ENCODE data around the gene SCFD1. TPM values are rescaled to one million over a fixed set of nuclear protein-coding genes. Genes with fewer than 3 reads are reported as not detected.

Gene SCFD1
- total RNA-seq, 1 donor from 2014 or later = 68.8 TPM

- no peak for DNase-seq (ENCODE audit: extremely low spot score, unreplicated experiment)
- no peaks in the 10 kb centered on the region for H3K9me3 Mint-ChIP-seq
- no peaks in the 10 kb centered on the region for H3K4me1 Mint-ChIP-seq (ENCODE audit: unreplicated experiment)
- H3K4me3 Mint-ChIP-seq = no peak overlapping the region
- no peaks in the 10 kb centered on the region for H3K36me3 Mint-ChIP-seq
- H3K27me3 Mint-ChIP-seq = no peaks in the 10 kb centered on the region
- TF ChIP-seq, protein P1, sequence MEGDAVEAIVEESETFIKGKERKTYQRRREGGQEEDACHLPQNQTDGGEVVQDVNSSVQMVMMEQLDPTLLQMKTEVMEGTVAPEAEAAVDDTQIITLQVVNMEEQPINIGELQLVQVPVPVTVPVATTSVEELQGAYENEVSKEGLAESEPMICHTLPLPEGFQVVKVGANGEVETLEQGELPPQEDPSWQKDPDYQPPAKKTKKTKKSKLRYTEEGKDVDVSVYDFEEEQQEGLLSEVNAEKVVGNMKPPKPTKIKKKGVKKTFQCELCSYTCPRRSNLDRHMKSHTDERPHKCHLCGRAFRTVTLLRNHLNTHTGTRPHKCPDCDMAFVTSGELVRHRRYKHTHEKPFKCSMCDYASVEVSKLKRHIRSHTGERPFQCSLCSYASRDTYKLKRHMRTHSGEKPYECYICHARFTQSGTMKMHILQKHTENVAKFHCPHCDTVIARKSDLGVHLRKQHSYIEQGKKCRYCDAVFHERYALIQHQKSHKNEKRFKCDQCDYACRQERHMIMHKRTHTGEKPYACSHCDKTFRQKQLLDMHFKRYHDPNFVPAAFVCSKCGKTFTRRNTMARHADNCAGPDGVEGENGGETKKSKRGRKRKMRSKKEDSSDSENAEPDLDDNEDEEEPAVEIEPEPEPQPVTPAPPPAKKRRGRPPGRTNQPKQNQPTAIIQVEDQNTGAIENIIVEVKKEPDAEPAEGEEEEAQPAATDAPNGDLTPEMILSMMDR (conservative IDR thresholded peaks at IDR 0.05) = no peak
- H3K27ac Mint-ChIP-seq = no peak overlapping the region
These were observed 129.7 kb downstream of the SCFD1 start for GRCh38 chr14:30751646-30752416.

DNA sequence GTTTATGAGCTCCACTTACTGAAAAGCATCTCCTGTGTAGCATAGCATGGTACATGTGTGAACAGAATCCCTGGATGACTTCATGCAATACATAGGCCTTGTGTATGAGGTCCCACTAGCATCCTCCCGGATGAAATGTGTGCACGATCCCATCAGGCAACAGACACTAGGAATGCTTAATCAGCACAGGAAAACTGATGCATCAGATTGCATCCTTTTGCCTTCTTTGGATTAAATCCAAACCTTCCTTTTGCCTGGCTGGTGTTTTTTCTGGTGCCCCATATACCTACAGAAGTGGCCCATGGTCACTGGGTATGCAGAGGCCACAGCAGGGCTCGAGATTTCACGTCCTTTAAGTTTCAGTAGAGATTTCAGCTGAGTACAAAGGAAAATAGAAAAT lies 131.3 kb downstream of the SCFD1 start:
- no peaks in the 10 kb centered on the region for H3K4me1 Mint-ChIP-seq (ENCODE audit: unreplicated experiment)

DNA sequence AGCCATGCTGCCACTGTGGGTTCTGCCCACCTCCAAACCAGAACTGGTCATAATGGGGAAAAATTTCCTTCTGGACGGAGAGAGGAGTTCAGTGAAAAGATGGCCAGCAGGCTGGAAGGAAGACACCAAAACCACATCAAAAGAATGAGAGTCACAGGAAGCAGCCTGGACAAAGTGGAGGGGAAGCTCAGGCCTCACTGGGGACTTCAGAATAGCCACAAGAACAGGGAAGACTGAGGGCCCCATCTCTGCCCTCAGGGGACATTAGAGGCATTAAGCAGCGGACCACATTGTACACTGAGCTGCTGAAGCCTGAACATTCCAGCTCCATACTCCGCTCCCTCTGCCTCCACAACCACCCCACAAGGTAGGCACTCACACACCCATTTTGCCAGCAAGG lies 132.7 kb downstream of the SCFD1 start:
- H3K27ac Mint-ChIP-seq = no peak overlapping the region
- TF ChIP-seq, protein P1 (conservative IDR thresholded peaks at IDR 0.05) = no peak
- no peaks in the 10 kb centered on the region for H3K4me1 Mint-ChIP-seq (ENCODE audit: unreplicated experiment)
- DNase-seq (ENCODE audit: extremely low spot score, unreplicated experiment) = no peak
- H3K9me3 Mint-ChIP-seq = no peaks in the 10 kb centered on the region
- no peaks in the 10 kb centered on the region for H3K27me3 Mint-ChIP-seq
- no peak overlapping the region for H3K4me3 Mint-ChIP-seq
- H3K36me3 Mint-ChIP-seq = no peaks in the 10 kb centered on the region

More for the DNA sequence above, 131.3 kb downstream of the SCFD1 start:
- DNase-seq (ENCODE audit: extremely low spot score, unreplicated experiment) = no peak
- TF ChIP-seq, protein P1 (conservative IDR thresholded peaks at IDR 0.05) = no peak
- H3K27me3 Mint-ChIP-seq = no peaks in the 10 kb centered on the region
- H3K36me3 Mint-ChIP-seq = no peaks in the 10 kb centered on the region
- H3K27ac Mint-ChIP-seq = no peak overlapping the region
- H3K9me3 Mint-ChIP-seq = no peaks in the 10 kb centered on the region
- no peak overlapping the region for H3K4me3 Mint-ChIP-seq

GRCh38 chr14:30756594-30756993 lies 134.5 kb downstream of the SCFD1 start:
- H3K4me3 Mint-ChIP-seq = no peak overlapping the region
- no peaks in the 10 kb centered on the region for H3K9me3 Mint-ChIP-seq
- DNase-seq (ENCODE audit: extremely low spot score, unreplicated experiment) = no peak
- H3K4me1 Mint-ChIP-seq (ENCODE audit: unreplicated experiment) = no peaks in the 10 kb centered on the region
- H3K27ac Mint-ChIP-seq = no peak overlapping the region
- TF ChIP-seq, protein P1 (conservative IDR thresholded peaks at IDR 0.05) = no peak
- no peaks in the 10 kb centered on the region for H3K27me3 Mint-ChIP-seq
- H3K36me3 Mint-ChIP-seq = no peaks in the 10 kb centered on the region

DNA sequence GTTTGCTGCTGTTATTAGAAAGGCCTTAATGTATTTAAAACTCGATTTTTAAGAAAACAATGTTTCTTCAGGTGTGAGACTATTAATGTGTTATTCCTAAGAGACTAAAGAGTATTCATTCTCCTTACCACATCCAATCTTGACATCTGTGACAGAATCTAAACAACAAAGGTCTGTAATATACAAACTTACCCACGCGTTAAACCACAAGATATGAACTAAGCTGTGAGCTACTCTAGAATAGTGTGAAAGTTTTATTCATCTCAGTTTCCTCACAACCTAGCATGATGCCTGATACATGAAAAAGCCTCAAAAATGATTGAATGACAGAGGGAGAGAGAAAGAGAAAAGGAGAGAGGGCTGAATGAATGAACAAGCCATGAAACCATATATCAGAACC lies 135.0 kb downstream of the SCFD1 start:
- no peak for DNase-seq (ENCODE audit: extremely low spot score, unreplicated experiment)
- no peak overlapping the region for H3K27ac Mint-ChIP-seq
- no peaks in the 10 kb centered on the region for H3K9me3 Mint-ChIP-seq
- H3K4me3 Mint-ChIP-seq = no peak overlapping the region
- TF ChIP-seq, protein P1 (conservative IDR thresholded peaks at IDR 0.05) = no peak
- no peaks in the 10 kb centered on the region for H3K27me3 Mint-ChIP-seq
- H3K4me1 Mint-ChIP-seq (ENCODE audit: unreplicated experiment) = no peaks in the 10 kb centered on the region
- H3K36me3 Mint-ChIP-seq = no peaks in the 10 kb centered on the region

Measured in type B pancreatic cell (in vitro differentiated cells).